ENCODE results near the gene ZCCHC24. TPM values are rescaled to one million over a fixed set of nuclear protein-coding genes. Genes with fewer than 3 reads are reported as not detected.

ZCCHC24 gene
- total RNA-seq, 1 donor from 2014 or later, result 2.7 TPM

DNA sequence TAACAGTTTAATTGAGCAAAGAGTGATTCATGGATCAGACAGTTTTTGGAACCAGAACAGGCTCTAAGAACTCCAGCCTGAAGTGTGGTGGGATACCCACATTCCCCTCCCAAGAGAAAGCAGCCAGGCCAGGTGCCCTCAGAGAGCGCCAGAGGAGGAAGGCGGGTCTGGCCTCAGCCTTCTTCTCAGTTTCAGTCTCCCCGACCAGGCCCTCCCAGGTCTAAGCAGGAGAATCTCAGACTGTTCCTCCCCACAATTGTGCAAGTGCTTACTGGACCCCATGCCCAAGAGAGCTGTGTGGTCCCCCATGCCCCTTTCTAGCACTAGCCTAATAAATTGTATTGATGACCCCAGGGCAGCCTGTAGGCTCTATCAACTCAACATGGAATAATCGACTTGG is 72.6 kb downstream of the ZCCHC24 start:
- no peak for DNase-seq (ENCODE audit: low read depth in 2 of 2)

DNA sequence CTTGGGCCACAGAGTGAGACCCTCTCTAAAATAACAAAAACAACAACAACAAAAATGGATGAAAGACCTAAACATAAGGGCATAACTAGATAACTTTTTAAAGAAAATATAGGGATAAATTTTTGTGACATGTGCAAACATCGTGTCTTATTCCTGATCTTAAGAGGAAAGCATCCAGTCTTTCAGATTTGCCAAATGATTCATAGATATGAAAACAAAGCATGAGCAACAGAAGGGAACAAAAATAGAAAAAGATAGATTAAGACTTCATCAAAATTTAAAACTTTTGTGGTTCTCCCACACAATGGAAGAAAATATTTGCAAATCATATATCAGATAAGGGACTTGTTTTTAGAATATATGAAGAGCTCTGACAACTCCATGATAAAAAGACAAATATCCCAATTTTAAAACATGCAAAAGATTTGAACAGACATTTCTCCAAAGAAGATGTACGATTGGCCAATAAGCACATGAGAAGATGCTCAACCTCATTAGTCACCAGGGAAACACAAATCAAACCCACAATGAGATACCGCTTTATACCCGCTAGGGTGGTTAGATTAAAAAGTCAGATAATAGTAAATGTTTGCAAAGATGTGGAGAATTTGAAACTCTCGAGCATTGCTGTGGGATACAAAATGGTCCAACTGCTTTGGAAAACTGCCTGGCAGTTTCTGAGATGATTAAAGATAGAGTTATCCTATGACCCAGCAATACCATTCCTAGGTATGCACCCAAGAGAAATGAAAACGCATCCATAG is 77.8 kb downstream of the ZCCHC24 start:
- no peak for DNase-seq (ENCODE audit: low read depth in 2 of 2)

DNA sequence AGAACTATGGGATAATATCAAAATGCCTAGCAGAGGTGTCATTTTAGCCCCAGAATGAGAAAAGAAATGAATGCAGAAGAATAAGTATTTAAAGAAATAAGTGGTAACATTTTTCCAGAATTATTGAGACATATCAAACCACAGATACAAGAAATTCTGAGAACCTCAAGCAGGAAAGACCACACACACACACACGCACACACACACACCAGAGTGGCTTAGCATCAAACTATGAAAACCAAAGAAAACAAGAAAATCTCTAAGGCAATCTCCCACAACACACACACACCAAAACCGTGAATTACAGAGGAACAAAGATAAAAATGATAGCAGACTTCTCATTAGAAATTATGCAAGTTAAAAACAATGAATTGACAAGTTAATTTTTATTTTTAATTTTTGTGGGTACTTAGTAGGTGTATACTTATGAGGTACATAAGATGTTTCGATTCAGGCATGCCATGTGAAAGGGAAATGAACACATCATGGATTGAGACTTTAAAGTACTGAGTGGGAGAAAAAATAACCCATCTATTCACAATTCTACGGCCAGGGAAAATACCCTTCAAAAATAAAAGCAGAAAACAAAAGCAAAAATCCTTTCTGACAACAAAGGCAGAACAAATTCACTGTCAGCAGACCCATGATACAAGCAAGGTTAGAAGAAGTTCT is 83.6 kb downstream of the ZCCHC24 start:
- DNase-seq (ENCODE audit: low read depth in 2 of 2), result no peak

DNA sequence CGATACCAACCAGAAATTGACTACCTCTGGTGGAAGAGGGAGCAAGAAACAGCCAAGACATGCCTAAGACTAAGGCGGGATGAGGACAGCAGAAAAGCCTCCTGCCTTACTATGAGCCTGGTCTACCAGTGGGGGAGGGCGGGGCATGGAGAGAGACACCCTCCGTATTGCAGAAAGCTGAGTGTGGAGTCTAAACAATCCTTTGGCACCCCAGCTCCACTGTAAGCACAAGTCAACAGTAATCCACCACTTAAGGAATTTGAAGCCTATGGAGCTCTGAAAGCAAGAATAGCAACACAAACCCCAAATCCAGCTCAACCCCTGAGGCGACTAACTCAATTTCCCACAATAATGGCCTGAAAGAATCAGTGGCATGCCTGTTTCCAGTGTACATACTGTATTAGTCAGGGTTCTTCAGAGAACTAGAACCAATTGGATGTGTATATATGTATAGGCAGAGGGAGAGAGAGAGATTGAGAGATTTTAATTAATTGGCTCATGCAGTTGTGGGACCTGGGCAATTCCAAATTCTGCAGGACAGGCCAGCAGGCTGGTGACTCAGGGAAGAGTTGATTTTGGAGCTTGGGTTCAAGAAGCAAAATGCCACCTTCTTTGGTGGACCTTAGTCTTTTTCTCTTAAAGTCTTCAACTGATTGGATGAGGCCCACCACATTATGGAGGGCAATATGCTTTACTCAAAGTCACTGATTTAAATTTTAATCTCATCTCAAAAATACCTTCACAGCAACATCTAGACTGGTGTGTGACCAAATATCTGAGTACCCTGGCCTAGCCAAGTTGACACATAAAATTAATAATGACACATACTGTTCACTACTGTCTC is 84.7 kb downstream of the ZCCHC24 start:
- no peak for DNase-seq (ENCODE audit: low read depth in 2 of 2)

DNA sequence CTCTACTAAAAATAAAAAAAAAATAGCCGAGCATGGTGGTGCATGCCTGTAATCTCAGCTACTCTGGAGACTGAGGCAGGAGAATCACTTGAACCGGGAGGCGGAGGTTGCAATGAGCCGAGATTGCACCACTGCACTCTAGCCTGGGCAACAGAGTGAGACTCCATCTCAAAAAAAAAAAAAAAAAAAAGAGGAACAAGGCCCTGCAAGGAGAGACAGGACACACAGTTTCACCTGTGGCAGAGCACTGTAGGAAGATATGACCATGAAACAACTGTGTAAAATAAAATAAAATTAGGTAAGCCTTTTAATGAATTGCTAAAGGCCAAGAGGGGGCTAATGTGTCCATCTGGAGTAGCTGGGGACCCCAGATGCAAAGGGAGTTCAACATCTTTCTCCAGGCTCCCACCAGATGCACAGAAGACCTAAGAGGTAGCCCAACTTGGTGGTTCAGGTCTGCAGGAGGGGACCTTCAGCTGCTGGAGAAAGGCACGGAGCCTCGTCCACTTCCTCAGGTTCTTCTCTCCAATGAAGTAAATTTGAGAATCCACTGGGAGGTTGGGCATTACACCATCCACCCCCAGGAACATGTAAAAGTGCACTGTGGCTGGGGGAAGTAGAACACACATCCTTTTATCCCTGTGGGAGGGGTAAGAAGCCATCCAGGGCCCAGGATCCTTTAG is 85.5 kb downstream of the ZCCHC24 start:
- DNase-seq (ENCODE audit: low read depth in 2 of 2), result no peak

DNA sequence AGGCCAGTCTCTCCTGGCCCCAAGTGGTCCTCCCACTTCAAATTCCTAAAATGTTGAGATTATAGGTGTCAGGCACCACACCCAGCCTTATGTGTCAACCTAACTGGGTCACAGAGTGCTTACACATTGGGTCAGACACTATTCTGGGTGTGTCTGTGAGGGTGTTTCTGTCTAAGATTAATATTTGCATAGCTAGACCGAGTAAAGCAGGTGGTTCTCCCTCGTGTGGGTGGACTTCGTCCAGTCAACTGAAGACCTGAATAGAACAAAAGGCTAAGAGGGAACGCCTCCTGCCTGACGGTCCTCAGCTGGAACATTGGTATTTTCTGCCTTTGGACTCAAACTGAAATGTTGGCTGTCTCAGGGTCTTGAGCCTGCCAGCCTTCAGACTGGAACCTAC is 86.6 kb downstream of the ZCCHC24 start:
- no peak for DNase-seq (ENCODE audit: low read depth in 2 of 2)

DNA sequence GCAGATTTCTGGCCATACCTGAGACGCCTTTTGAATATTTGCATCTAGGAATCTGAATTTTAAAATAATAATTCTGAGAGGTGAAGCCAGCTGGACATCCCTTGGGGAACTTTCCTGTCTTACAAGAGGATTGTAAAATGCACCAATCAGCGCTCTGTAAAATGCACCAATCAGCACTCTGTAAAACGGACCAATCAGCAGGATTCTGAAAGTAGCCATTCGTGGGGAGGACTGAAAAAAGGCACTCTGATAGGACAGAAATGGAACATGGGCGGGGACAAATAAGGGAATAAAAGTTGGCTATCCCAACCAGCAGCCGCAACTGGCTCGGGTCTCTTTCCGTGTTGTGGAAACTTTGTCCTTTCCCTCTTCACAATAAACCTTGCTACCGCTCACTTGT is 88.2 kb downstream of the ZCCHC24 start:
- DNase-seq (ENCODE audit: low read depth in 2 of 2), result no peak

DNA sequence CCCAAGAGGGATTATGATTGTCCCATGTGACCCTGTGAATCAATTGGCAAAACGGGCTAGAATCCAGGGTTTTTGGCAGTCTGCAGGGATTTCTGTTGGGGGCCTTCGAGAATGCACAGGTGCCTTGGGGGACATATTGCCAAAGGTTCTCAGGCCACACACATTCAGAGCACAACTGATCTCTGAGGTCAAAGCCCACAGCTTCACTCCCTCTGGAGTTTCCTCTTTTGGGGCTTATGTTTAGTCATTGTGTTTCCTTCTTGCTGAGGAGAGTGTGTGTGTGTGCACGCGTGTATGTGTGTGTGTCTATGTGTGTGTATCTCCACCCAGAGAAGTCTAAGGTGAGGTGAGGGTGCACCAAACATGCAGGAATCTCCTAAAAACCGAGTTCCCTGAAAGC is 89.3 kb downstream of the ZCCHC24 start:
- no peak for DNase-seq (ENCODE audit: low read depth in 2 of 2)

DNA sequence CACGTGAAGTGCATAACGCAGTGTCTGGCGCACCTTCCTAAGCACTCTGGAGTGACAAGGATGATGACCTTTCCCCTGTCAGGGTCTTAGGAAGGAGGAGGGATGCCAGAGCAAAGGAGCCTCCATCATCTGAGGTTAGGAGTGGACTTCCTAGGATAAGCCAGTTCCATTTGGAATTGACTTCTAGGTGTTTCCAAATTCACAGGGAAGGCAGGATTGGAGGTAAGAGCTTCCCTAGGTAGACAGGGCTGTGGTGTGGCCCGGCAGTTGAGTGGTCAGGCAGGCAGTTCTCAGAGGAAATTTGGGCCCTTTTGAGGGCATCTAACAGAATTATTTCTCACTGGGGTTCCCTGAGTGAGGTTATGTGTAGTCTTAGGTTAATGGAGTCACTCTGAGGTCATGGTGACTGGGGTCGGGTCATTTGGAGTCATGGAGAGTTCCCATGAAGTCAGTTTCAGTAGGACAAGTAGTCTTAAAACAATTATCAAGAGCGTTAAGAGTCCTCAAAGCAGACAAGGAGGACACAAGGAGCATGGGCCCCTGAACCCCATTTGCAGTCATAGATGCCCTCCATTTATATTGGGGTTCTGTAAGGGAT is 89.9 kb downstream of the ZCCHC24 start:
- no peak for DNase-seq (ENCODE audit: low read depth in 2 of 2)

DNA sequence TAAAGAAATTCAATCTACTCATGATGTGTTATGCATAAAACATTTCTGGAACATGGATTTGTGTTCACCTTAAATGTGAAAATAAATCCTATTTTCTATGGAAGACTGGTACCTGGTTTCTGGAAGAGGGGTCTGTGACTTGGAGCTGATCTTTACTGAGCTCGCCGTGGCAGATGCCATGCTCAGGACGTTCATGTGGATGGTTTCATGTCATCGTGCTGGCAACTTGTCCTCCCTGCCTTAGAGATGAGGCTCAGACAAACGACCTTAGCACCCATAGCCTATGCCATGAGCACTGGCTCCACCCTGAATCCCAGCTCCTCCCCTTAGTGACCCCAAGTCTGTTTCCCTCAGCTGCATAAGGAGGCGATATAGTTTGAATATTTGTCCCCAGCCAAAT is 90.8 kb downstream of the ZCCHC24 start:
- no peak for DNase-seq (ENCODE audit: low read depth in 2 of 2)

DNA sequence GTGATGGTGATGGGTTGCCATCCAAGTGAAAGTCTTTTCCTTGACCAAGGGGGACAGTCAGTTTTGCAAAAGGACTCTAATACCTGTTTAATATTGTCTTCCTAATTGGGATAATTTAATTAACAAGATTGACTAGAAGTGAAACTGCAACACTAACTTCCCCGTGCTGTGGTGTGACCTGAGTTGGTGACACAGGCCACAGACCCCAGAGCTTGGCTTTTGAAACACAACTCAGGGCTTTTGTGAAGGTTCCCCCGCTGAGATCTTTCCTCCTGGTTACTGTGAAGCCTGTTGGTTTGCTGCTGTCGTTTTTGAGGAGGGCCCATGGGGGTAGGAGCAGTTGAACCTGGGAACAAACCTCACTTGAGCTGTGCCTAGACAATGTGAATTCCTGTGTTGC is 91.3 kb downstream of the ZCCHC24 start:
- DNase-seq (ENCODE audit: low read depth in 2 of 2), result no peak

DNA sequence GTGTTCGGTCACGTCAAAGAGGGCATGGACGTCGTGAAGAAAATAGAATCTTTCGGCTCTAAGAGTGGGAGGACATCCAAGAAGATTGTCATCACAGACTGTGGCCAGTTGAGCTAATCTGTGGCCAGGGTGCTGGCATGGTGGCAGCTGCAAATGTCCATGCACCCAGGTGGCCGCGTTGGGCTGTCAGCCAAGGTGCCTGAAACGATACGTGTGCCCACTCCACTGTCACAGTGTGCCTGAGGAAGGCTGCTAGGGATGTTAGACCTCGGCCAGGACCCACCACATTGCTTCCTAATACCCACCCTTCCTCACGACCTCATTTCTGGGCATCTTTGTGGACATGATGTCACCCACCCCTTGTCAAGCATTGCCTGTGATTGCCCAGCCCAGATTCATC is 91.7 kb downstream of the ZCCHC24 start:
- DNase-seq (ENCODE audit: low read depth in 2 of 2), result no peak

DNA sequence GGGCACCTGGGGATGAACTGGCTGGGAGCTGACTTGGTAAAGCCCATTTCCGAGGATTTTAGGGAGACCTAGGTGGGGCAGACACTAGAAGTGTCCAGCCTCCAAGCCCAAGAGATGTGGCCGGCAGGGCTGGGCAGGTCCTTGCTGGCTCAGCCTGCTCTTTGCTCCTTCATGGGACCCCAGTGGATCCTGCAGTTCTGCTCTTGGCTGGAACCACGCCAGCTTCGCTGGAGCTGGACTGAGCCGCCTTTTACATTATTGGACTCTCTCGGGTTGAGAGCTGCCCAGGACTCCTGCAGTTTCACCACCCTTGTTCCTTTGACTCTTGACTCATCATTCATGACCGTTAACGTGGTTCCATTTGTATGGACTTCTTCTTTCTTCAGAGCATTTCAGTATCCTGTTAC is 92.4 kb downstream of the ZCCHC24 start:
- DNase-seq (ENCODE audit: low read depth in 2 of 2), result no peak

DNA sequence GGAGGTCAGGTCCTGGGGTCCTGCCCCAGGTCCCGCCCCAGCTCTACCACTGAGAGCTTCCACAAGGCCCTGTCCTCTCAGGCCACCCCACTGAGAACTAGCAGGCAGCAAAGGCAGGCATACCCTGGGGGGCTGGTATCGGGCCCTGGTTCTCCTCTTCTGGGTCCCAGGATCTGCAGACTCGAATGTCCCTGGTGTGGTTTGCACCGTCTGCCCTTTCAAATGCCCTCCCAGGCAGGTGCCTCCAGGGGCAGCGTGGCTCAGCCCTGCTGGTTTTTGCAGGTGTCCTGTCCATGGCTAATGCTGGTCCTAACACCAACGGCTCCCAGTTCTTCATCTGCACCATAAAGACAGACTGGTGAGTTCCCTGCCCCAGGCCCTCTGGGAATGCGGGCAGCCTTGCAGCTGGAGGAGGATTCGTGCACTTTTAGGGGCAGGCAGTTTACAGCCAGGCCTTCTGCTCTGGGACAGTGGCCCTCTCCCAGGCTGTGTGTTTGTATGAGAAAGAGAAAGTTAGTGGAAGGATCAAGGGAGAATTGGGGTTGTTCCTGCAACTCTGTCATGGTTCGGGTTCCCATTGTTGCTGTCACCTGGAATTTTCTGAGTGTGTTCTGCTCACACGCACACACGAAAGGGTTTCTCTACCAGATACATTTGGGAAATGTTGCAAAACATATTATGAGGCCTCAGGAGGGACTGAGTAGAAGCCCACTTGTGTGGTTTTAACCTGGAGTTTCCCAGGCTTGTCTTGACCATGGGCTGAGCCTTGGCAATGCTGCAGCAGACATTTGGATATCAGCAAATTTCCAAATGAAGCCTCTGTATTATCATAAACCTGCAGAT is 93.2 kb downstream of the ZCCHC24 start:
- DNase-seq (ENCODE audit: low read depth in 2 of 2), result no peak

DNA sequence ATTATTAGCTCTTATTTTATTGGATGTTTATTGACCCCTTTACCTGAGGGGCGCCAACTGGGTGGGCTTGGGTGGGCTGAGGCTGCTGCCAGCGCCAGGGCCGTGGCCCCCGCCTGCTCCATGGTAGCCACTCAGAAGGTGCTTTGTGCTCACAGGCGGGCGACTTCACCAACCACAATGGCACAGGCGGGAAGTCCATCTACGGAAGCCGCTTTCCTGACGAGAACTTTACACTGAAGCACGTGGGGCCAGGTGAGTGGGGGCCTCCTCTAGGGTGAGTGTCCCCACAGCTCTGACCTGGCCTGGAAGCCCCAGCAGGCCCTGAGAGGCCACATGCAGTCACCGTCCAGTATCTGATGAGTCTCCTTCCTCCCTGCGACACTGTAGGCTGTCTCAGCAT is 94.1 kb downstream of the ZCCHC24 start:
- DNase-seq (ENCODE audit: low read depth in 2 of 2), result no peak

DNA sequence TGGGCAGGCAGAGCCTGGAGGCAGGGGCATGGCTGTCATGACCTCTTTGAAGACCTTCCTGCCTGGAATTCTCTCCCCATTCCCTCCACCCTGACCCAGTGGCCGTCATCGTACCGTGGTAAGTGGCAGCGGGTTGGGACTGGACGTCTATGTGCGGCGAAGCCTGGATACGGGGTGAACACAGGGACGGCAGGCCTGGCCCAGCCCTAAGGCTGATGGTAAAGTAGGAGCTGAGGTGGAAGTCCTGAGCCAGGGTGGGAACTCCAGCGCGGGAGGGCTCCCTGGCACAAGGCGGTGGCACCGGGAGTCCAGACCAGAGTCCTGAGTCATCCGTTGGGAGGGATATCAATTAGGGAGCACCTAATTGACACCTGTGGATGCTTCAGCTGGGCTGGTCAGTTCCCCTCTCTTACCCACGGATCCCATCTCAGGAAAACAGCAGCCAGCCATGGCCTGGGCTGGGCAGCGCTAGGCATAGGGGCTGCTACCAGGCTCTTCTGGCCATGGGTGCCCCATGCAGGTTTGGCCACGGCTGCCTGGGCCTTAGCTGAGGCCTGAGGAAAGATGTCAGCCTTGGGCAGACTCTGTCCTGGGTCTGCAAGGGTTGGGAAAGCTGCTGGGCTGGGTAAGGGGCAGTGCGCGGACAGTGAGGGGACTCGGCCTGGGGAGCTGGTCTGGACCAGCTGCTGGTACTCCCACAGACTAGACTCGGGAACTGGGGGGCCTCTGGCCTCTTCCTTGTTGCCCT is 94.8 kb downstream of the ZCCHC24 start:
- DNase-seq (ENCODE audit: low read depth in 2 of 2), result no peak

DNA sequence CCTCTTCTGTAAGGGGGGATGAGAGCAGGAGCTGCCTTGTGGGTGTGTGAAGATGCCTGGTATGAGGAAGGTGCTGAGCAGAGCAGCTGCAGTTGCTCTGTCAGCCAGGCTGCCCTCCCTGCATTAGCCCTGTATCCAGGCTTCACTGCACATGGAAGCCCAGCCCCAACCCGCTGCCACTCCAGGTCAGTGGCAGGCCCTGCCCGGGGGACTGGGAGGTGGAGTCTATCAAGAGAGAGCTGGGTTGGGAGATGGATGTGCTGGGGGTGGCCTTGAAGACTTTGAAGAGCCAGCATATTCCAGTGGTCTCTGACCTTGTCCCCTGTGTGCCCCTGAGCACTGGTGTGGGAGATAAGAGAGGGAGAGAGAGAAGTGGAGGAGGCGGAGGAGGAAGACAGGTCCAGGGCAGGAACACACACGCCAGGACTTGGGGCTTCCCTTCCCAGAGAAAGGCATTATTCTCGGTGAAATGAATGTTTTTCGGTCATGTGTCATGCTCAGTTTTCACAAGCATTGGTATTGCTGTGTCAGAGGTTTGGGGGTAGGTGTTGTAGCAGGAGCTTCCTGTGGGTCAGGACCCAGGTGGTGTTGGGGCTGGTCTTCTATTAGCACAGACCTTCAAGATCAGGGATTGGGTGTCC is 95.5 kb downstream of the ZCCHC24 start:
- no peak for DNase-seq (ENCODE audit: low read depth in 2 of 2)

DNA sequence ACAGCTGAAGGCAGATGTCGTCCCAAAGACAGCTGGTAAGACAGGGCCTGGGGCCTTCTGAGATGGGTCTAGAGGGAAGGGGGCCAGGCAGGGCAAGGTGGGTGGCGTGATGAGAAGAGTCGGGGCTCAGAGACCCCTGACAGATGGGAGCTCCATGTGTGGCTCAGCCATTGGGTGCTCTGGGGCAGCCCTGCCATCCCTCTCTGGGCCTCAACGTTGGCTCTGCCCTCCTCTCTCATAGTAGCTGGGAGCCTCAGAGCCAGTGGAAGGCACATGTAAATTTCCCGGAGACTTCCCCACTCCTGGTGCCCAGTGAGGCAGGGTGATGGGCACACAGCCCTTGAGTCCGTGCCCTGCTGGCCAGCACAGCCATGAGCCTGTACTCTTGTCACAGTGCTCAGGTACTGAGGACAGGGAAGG is 96.3 kb downstream of the ZCCHC24 start:
- no peak for DNase-seq (ENCODE audit: low read depth in 2 of 2)

DNA sequence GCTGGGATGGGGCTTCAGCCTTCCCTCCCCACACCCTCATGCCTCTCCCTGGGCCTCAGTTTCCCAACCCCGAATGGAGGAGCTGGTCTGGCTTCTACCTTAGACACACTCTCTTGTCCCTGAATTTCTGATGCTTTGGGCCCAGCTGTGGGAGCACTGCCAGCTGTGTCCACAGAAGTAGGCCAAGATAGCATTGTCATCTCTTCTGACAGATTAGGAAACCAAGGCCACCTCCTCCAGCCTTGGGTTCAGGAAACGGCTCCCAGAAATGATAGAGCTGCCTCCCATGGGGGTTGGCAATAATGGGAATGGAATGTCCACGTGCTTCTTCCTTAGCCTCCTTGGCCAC is 96.8 kb downstream of the ZCCHC24 start:
- DNase-seq (ENCODE audit: low read depth in 2 of 2), result no peak

All from dermis microvascular lymphatic vessel endothelial cell (primary cell).